Spleen (tissue), 11 donors: Measurements from ENCODE around the gene TSPAN17. TPM values are rescaled to one million over a fixed set of nuclear protein-coding genes. Genes with fewer than 3 reads are reported as not detected.
"Not testable (repeated sequence)": the region's sequence is repeated elsewhere in the genome, so short reads cannot be mapped to it uniquely, and the experiment has no call there.

Experiments used
- DNase-seq: peaks from one replicate; pipeline ENCODE4 v3.0.0-alpha.2; 2020
- H3K27ac ChIP-seq, 8 donors: fragments of 200-600 bp; sonication (generic) in 7 of 8; 1 replicate in 4 of 8; 2 replicates in 4 of 8; pipeline versions ENCODE4 v1.5.0 to v1.8.0; 2016 to 2021; ENCODE audit warnings: inconsistent platforms in 4 of 8, mild to moderate bottlenecking in 4 of 8, moderate library complexity in 1 of 8
- H3K27me3 ChIP-seq, 7 donors: fragments of 200-600 bp; sonication (generic) in 6 of 7; replicated peaks in 1 of 7; 1 replicate in 4 of 7; 2 replicates in 3 of 7; pipeline versions ENCODE4 v1.5.0 to v1.8.0; 2016 to 2021; ENCODE audit warnings: inconsistent platforms in 3 of 7, mild to moderate bottlenecking in 1 of 7
- H3K36me3 ChIP-seq, 6 donors: fragments of 200-600 bp; sonication (generic) in 5 of 6; 1 replicate in 4 of 6; 2 replicates in 2 of 6; pipeline versions ENCODE4 v1.5.0 to v1.8.0; 2016 to 2021; ENCODE audit warnings: inconsistent platforms in 2 of 6
- H3K4me1 ChIP-seq, 6 donors: fragments of 200-600 bp; sonication (generic) in 5 of 6; 1 replicate in 3 of 6; 2 replicates in 3 of 6; pipeline versions ENCODE4 v1.5.0 to v1.8.0; 2016 to 2021; ENCODE audit warnings: inconsistent platforms in 3 of 6
- H3K4me3 ChIP-seq, 8 donors: fragments of 200-600 bp; sonication (generic) in 7 of 8; 1 replicate in 4 of 8; 2 replicates in 4 of 8; pipeline versions ENCODE4 v1.5.0 to v1.8.0; 2016 to 2021; ENCODE audit warnings: inconsistent platforms in 4 of 8, mild to moderate bottlenecking in 4 of 8, moderate library complexity in 2 of 8
- H3K9me3 ChIP-seq, 8 donors: fragments of 200-600 bp; sonication (generic) in 7 of 8; 1 replicate in 4 of 8; 2 replicates in 4 of 8; pipeline versions ENCODE4 v1.5.0 to v1.8.0; 2016 to 2021; ENCODE audit warnings: inconsistent platforms in 4 of 8
- POLR2A ChIP-seq, 3 donors: fragments of 450-650 bp; IDR thresholded peaks; one replicate each; pipeline ENCODE4 v1.5.1; 2017; ENCODE audit warnings: antibody characterized with exemption in 3 of 3, mild to moderate bottlenecking in 1 of 3
- POLR2AphosphoS5 ChIP-seq, 3 donors: sonication (generic); formaldehyde crosslinking; IDR thresholded peaks; one replicate each; pipeline ENCODE4 v1.5.1; 2017; ENCODE audit warnings: antibody characterized with exemption in 3 of 3
- whole genome bisulfite sequencing, 5 donors: extraction: QIAGEN DNeasy Blood & Tissue Kit in 3 of 5; methylation state at CpG; one replicate each; pipeline versions ENCODE4 v1.1.5 to v1.1.7; 2013 to 2018; 5-methylcytosine and 5-hydroxymethylcytosine counted together
- intact Hi-C: fragments of 100-400 bp; cut with DNase I; formaldehyde crosslinking; loops from one replicate; pipeline ENCODE4 v1.15.0; 2023; ENCODE audit warnings: low total_unique reads
- polyA plus RNA-seq, 3 donors: library from polyadenylated mRNA; stranded (reverse); fragments of 200-250 nt; gene quantifications; one replicate each; pipeline ENCODE4 v1.2.1, GENCODE V29; 2013
- total RNA-seq, 7 donors: library from RNA; depleted of rRNA in 3 of 7; stranded (reverse); fragments of >200 nt in 3 of 7; fragmentation: NEBNext Ultra II Directional in 4 of 7; extraction: Animal tissue kit (Norgen Biotek cat#: 25700) in 4 of 7; gene quantifications; one replicate each; pipeline versions ENCODE4 v1.1.0 to v1.2.1, GENCODE V29; 2016 to 2021
- TF ChIP-seq, protein P1 (sequence below), 11 experiments: fragments of 200-600 bp in 7 of 11; fragments of 450-650 bp in 4 of 11; sonication (generic) in 4 of 11; IDR thresholded peaks in 8 of 11; conservative IDR thresholded peaks in 3 of 11; 1 replicate in 7 of 11; 2 replicates in 4 of 11; pipeline versions ENCODE4 v1.4.0 to v1.8.0; 2016 to 2021; ENCODE audit warnings: antibody characterized with exemption in 11 of 11, inconsistent platforms in 4 of 11, mild to moderate bottlenecking in 1 of 11
- donor health status: healthy with polysubstance abuse.
- donor health status: DM: no; HTN: no; CAD: no; lungs with moderate emphysema.
- donor health status: DM: no; HTN: no; CAD: no.
- donor health status: Bipolar disorder and iron deficiency.
- donor health status: healthy.
- donor health status: DM: no; HTN: no; CAD: no.
- donor health status: DM: yes; HTN: yes; CAD: no.

Gene TSPAN17
- total and polyA plus RNA-seq, 10 donors = 15.3 to 36.4 (median 23.4) TPM

DNA sequence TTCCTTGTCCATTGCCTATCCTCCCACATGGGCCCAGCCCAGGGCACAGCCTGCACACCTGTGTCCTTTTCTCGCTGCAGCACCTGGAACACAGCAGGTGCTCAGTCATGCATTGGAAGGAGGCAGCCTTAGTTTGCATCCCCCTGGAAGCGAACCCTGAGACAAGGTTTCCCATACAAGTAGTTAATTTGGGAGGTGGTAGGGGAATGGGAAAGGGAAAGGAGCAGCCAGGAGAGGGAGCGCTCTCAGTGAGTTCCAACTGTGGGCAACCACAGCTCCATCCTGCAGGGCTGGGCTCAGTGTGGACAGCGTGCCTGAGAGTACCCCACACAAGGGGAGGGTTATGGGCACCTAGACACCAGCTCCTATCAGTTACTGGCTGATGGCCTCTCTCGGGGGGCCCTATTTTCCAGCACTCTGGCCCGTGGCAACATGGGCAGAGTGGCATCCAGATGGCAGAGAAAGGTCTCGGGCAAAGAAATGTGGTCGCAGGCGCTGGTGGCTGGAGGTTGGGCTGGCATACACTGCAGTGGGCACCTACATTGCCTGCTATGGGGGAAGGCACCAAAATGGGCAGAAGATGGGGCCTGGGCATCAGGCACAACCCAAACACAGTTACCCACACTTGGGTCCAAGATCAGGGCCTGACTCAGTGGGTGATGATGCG is 50.1 kb downstream of the TSPAN17 start:
- Histone ChIP-seq H3K27ac (no peak overlapping the region), H3K4me3 (no peak overlapping the region), H3K4me1 (peaks cover 0 to 21% (median 7%) of the 10 kb centered on the region in 6 donors), H3K36me3 (no peaks in the 10 kb centered on the region), H3K27me3 (peaks cover 0 to 99% (median 40%) of the 10 kb centered on the region in 7 donors), H3K9me3 (no peaks in the 10 kb centered on the region)
- TF ChIP-seq, protein P1, sequence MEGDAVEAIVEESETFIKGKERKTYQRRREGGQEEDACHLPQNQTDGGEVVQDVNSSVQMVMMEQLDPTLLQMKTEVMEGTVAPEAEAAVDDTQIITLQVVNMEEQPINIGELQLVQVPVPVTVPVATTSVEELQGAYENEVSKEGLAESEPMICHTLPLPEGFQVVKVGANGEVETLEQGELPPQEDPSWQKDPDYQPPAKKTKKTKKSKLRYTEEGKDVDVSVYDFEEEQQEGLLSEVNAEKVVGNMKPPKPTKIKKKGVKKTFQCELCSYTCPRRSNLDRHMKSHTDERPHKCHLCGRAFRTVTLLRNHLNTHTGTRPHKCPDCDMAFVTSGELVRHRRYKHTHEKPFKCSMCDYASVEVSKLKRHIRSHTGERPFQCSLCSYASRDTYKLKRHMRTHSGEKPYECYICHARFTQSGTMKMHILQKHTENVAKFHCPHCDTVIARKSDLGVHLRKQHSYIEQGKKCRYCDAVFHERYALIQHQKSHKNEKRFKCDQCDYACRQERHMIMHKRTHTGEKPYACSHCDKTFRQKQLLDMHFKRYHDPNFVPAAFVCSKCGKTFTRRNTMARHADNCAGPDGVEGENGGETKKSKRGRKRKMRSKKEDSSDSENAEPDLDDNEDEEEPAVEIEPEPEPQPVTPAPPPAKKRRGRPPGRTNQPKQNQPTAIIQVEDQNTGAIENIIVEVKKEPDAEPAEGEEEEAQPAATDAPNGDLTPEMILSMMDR (IDR thresholded peaks at IDR 0.05 in 8 of 11, conservative IDR thresholded peaks at IDR 0.05 in 3 of 11) = no peak
- TF ChIP-seq POLR2AphosphoS5 (IDR thresholded peaks at IDR 0.05) (no peak), POLR2A (IDR thresholded peaks at IDR 0.05) (no peak)
- no peak for DNase-seq
- intact Hi-C loops = no loop called here
- 54 to 60% (median 59%) methylated on average over 10 of the region's 10 CpGs for WGBS, 5 donors

- intact Hi-C loops = no loop called here
Observed at GRCh38 chr5:176697934-176698538, 50.8 kb downstream of the TSPAN17 start.

GRCh38 chr5:176699446-176699845 is 52.2 kb downstream of the TSPAN17 start:
- H3K27ac ChIP-seq, intact Hi-C loops, H3K9me3 ChIP-seq, H3K36me3 ChIP-seq, DNase-seq, H3K4me1 ChIP-seq, H3K4me3 ChIP-seq: not testable (repeated sequence)
- WGBS, 5 donors = 85 to 96% (median 87%) methylated on average over 5 of the region's 5 CpGs
- peaks cover 0 to 99% (median 29%) of the 10 kb centered on the region in 7 donors for H3K27me3 ChIP-seq

More at GRCh38 chr5:176697934-176698538, 50.8 kb downstream of the TSPAN17 start:
- Histone ChIP-seq H3K27me3 (peaks cover 0 to 99% (median 35%) of the 10 kb centered on the region in 7 donors), H3K4me1 (peaks cover 0 to 17% (median 6%) of the 10 kb centered on the region in 6 donors), H3K36me3 (no peaks in the 10 kb centered on the region), H3K4me3 (no peak overlapping the region), H3K9me3 (no peaks in the 10 kb centered on the region), H3K27ac (no peak overlapping the region)
- TF ChIP-seq POLR2AphosphoS5 (IDR thresholded peaks at IDR 0.05) = no peak
- TF ChIP-seq, protein P1 (IDR thresholded peaks at IDR 0.05 in 8 of 11, conservative IDR thresholded peaks at IDR 0.05 in 3 of 11) = no peak
- TF ChIP-seq POLR2A (IDR thresholded peaks at IDR 0.05) = no peak
- WGBS, 5 donors = 19 to 36% (median 23%) methylated on average over 8 to 9 of the region's 9 CpGs
- no peak for DNase-seq

GRCh38 chr5:176700239-176700847 is 53.1 kb downstream of the TSPAN17 start:
- Histone ChIP-seq H3K36me3 (no peaks in the 10 kb centered on the region), H3K27me3 (peaks cover 0 to 99% (median 26%) of the 10 kb centered on the region in 7 donors), H3K4me1 (no peaks in the 10 kb centered on the region), H3K9me3 (no peaks in the 10 kb centered on the region), H3K27ac (no peak overlapping the region), H3K4me3 (no peak overlapping the region)
- no peak for TF ChIP-seq POLR2AphosphoS5 (IDR thresholded peaks at IDR 0.05)
- no peak for TF ChIP-seq POLR2A (IDR thresholded peaks at IDR 0.05)
- TF ChIP-seq, protein P1 (IDR thresholded peaks at IDR 0.05 in 8 of 11, conservative IDR thresholded peaks at IDR 0.05 in 3 of 11) = no peak
- no peak for DNase-seq
- intact Hi-C loops = no loop called here
- WGBS, 5 donors = 21 to 29% (median 26%) methylated on average over 14 to 16 of the region's 16 CpGs
